ENCODE measurements around the gene CDKAL1.

DNA sequence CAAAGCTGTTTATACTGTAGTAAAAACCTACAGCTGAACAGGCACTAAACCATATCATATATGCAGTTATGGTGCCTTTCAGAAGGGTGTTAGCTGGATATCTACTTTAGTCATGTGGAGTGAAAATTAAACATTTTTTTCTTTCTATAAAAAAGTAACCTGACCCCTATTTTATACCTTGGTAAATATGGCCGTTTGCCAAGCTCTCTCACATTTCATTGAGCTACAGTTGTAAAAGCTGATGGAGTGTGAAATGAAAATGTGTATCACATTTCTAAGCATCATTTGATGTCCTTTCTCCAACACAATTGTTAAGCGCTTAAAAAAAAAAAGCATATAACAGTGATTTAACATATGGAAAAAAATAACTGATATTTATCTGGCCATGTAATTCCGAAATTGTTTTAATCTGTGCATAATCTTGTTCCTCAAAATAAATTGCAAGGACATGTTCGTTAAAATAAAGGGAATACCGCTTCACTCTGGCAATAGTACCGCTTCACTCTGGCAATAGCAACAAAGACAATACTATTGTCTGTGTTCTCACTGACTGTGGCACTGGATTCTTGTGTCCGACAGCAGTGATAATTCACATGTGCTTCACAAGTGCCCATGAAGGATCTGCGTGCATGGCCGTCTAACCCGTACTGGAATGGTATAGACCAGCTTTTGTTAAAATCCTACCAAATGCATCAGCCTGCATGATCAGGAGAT lies 667.5 kb downstream of the CDKAL1 start:
- TF ChIP-seq, protein P1, sequence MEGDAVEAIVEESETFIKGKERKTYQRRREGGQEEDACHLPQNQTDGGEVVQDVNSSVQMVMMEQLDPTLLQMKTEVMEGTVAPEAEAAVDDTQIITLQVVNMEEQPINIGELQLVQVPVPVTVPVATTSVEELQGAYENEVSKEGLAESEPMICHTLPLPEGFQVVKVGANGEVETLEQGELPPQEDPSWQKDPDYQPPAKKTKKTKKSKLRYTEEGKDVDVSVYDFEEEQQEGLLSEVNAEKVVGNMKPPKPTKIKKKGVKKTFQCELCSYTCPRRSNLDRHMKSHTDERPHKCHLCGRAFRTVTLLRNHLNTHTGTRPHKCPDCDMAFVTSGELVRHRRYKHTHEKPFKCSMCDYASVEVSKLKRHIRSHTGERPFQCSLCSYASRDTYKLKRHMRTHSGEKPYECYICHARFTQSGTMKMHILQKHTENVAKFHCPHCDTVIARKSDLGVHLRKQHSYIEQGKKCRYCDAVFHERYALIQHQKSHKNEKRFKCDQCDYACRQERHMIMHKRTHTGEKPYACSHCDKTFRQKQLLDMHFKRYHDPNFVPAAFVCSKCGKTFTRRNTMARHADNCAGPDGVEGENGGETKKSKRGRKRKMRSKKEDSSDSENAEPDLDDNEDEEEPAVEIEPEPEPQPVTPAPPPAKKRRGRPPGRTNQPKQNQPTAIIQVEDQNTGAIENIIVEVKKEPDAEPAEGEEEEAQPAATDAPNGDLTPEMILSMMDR (IDR thresholded peaks at IDR 0.05): no peak
- no peak for TF ChIP-seq POLR2AphosphoS5 (IDR thresholded peaks at IDR 0.05)
- no peak for TF ChIP-seq EP300 (IDR thresholded peaks at IDR 0.05)
- no peak for TF ChIP-seq POLR2A (IDR thresholded peaks at IDR 0.05)
